Activated CD4-positive, alpha-beta T cell treated with anti-CD3 and anti-CD28 coated beads for 36 hours (primary cell): ENCODE data around the gene SEC16A. TPM values are rescaled to one million over a fixed set of nuclear protein-coding genes. Genes with fewer than 3 reads are reported as not detected.

Experiments
- ATAC-seq: fragments of 200-7000 bp; cut with Tn5 transposase; one replicate; pipeline ENCODE4 v1.10.0; 2021; ENCODE audit warnings: mild to moderate bottlenecking, moderate library complexity
- CTCF ChIA-PET: fragments of 350-600 bp; sonication (Branson Sonifier 250); formaldehyde crosslinking; loops from one replicate; lab custom pipeline; 2021; ENCODE audit warnings: antibody characterized with exemption; lab: Charles Lee
- POLR2A ChIA-PET: fragments of 350-600 bp; sonication (Branson Sonifier 250); formaldehyde crosslinking; loops from one replicate; lab custom pipeline; 2021; ENCODE audit warnings: antibody characterized with exemption, inconsistent platforms; lab: Charles Lee
- DNase-seq: peaks from one replicate; pipeline ENCODE4 v3.0.0-alpha.2; 2020
- H3K27ac Mint-ChIP-seq: one replicate; pipeline ENCODE4 v1.8.0; 2021; ENCODE audit warnings: mixed read lengths
- H3K27me3 Mint-ChIP-seq: one replicate; pipeline ENCODE4 v1.8.0; 2021; ENCODE audit warnings: mixed read lengths
- H3K36me3 Mint-ChIP-seq: one replicate; pipeline ENCODE4 v1.8.0; 2021; ENCODE audit warnings: low read depth, mixed read lengths
- H3K4me1 Mint-ChIP-seq: one replicate; pipeline ENCODE4 v1.8.0; 2021; ENCODE audit warnings: mixed read lengths
- H3K4me3 Mint-ChIP-seq: one replicate; pipeline ENCODE4 v1.8.0; 2021; ENCODE audit warnings: mild to moderate bottlenecking, moderate library complexity, mixed read lengths
- H3K9me3 Mint-ChIP-seq: one replicate; pipeline ENCODE4 v1.8.0; 2021; ENCODE audit warnings: low read depth, mixed read lengths
- intact Hi-C, 2 experiments: fragments of 100-400 bp; cut with DNase I in 1 of 2; cut with micrococcal nuclease in 1 of 2; formaldehyde crosslinking; loops; one replicate each; pipeline versions ENCODE4 v1.14.2 to v1.15.1; 2022 to 2024; cut with DNase I, micrococcal nuclease
- total RNA-seq, 2 experiments: library from RNA; stranded (reverse); gene quantifications; one replicate each; pipeline ENCODE4 v1.2.3, GENCODE V29; 2021

SEC16A gene
- total RNA-seq, 2 experiments from 2014 or later, result 62.7 TPM

DNA sequence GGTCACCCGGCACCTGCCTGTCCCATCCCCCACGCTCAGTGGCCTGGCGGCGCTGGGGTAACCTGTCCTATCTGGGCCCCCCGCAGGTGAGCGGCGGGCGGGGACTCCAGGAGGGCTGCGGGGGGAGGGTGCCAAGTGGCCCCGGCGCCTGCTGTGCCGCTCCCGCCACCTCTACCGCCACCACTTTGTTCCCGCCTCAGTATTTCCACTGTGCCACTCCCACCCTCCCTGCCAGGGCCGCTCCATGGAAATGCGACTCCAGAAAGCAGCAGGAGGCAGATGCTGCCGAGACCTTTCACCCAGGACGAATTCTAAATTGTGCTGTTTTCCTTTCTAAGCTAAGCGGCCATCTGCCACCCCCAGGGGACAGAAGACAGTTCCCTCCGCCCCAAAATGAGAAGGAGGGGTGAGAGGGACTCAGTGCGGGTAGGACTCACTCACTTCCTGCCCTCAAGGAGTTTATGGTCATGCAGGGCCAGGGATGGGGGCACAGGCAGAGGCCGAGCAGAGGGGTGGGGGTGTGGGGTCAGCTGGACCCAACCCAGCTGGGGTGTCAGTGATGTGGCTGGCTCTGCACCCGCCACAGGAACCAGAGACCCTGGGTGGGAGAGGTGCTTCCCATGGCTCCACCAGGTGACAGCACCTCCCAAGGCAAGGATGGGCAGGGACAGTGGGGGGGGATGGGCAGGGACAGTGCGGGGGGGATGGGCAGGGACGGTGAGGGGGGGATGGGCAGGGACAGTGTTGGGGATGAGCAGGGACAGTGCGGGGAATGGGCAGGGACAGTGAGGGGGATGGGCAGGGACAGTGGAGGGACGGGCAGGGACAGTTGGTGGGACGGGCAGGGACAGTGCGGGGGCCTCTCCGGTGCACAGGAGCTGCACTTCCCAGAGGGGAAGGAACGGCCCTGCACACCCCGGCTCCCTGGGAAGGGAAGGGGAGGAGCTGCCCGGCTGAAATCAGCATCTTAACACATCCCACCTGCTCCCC lies 45.2 kb upstream of the SEC16A start:
- no peak overlapping the region for H3K27ac Mint-ChIP-seq

DNA sequence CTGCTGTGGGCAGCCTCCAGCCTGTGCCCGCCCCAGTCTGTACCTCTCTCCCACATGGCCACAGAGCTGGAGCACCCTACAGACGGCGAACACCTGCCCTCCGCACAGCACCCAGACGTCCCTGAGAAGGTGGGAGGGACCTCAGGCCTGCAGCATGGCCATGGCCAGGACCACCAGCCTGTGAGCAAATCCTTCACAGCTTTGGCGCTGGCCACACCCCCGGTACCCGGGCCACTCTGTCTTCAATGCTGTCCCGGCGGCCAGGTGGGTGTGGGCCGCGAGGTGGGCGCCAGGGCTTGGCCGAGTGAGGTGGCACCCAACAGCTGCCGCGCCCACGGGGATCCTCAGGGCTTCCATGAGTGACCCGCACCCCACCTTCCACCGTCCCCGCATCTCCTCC lies 44.3 kb upstream of the SEC16A start:
- Mint-ChIP-seq H3K36me3 (peaks cover 3% of the 10 kb centered on the region), H3K27me3 (no peaks in the 10 kb centered on the region), H3K27ac (no peak overlapping the region), H3K4me1 (peaks cover 17% of the 10 kb centered on the region), H3K9me3 (no peaks in the 10 kb centered on the region), H3K4me3 (no peak overlapping the region)
- ATAC-seq (no peak), DNase-seq (no peak)
- intact Hi-C loops, result no loop called here
- POLR2A ChIA-PET, result no interaction called here
- CTCF ChIA-PET, result interaction anchor here (0.7 to 1.4 kb wide), 3 partner anchors 41 to 641 kb away, joined by 3 to 4 read pairs (median 4); no protein-coding TSS in a partner anchor

More for the DNA sequence above, 45.2 kb upstream of the SEC16A start:
- no peaks in the 10 kb centered on the region for H3K27me3 Mint-ChIP-seq
- peaks cover 24% of the 10 kb centered on the region for H3K4me1 Mint-ChIP-seq
- no peaks in the 10 kb centered on the region for H3K9me3 Mint-ChIP-seq
- ATAC-seq, result no peak
- CTCF ChIA-PET, result interaction anchor here (0.6 to 2.7 kb wide), 4 partner anchors 10 to 640 kb away, joined by 3 to 14 read pairs (median 4); no protein-coding TSS in a partner anchor
- peaks cover 9% of the 10 kb centered on the region for H3K36me3 Mint-ChIP-seq
- peak; percentile 41 for DNase-seq
- intact Hi-C loops, result no loop called here
- POLR2A ChIA-PET, result interaction anchor here (0.6 to 0.8 kb wide), 3 partner anchors 10 to 24 kb away, joined by 3 to 4 read pairs (median 3); no protein-coding TSS in a partner anchor
- no peak overlapping the region for H3K4me3 Mint-ChIP-seq

DNA sequence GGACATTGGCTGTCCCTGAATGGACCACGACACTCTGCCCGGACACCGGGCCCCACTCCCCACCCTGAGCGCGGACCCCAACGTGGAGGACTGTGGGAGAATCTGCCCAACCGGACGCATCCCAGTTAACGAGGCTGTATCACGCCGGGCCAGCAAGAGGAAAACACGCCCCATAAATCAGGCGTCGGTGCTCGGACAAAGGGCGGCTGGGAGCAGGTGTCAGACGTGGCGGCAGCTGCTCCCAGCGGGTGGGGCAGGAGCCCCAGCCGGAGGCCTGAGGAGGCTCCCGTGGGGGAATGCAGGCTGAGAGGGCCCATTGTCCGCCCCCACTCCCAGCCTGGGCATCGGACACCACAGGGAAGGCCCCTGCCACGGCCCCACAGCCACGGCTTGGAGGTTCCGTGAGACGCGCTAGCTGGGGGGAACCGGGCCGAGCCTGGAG lies 43.8 kb upstream of the SEC16A start:
- POLR2A ChIA-PET, result no interaction called here
- ATAC-seq, result no peak
- H3K4me1 Mint-ChIP-seq, result peaks cover 16% of the 10 kb centered on the region
- DNase-seq, result no peak
- no peak overlapping the region for H3K4me3 Mint-ChIP-seq
- CTCF ChIA-PET, result interaction anchor here (0.7 kb wide), 1 partner anchor 215 kb away, joined by 3 read pairs; no protein-coding TSS in a partner anchor
- H3K36me3 Mint-ChIP-seq, result peaks cover 3% of the 10 kb centered on the region
- H3K27me3 Mint-ChIP-seq, result no peaks in the 10 kb centered on the region
- H3K9me3 Mint-ChIP-seq, result no peaks in the 10 kb centered on the region
- no peak overlapping the region for H3K27ac Mint-ChIP-seq
- intact Hi-C loops, result no loop called here

DNA sequence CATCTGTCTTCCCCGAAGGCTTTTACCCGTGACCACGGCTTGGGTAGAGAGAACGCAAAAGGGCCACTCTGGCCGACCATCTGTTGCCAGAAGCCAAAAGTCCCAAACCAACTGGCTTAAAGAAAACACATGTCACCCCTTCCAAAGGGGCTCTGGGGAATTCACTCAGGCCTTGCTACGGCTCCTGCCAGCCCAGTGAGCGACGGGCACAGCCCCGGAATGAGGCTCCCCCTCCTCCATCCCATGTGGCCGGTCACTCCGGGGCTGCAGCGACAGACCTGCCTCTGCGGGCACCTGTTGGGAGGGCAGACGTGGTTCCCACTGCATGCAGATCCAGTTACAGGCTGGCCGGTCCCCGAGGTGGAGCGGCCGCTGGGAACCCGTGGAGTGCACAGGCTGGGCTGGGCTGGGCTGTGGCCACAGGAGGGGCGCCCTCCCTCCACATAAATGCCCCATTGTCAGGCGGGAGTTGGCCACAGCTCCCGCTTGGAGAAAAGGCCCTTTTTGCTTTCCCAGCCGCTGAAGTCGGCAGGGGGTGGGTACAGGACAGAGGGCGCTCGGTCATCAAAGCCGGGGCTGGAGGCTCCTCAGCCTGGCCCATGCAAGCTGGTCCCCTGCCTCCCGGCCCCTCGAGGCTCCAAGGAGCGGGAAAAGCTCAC lies 43.1 kb upstream of the SEC16A start:
- ChIA-PET POLR2A (no interaction called here), CTCF (no interaction called here)
- Mint-ChIP-seq H3K27ac (no peak overlapping the region), H3K36me3 (peaks cover under 1% of the 10 kb centered on the region), H3K27me3 (no peaks in the 10 kb centered on the region), H3K4me3 (no peak overlapping the region), H3K9me3 (no peaks in the 10 kb centered on the region), H3K4me1 (peaks cover 13% of the 10 kb centered on the region)
- intact Hi-C loops, result no loop called here
- ATAC-seq (no peak), DNase-seq (no peak)

DNA sequence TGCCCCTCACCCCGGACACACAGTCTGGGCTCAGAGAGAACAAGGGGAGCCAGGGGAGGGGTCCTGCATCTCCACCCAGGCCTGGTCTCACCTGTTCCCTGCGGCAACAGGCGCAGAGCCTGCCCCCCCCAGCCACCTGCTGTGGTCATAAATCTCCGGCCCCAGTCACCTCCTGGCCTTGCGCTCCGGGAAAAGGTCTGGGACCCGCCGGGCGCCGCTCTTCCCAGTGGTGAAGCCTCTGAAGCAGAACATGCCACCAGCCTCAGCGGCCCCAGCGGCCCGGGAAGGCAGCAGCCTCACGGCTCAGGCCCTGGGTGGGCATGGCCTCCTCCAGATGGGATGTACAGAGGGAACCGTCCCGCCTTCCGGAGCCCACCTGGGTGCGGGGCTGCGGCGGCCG lies 42.4 kb upstream of the SEC16A start:
- intact Hi-C loops, result no loop called here
- H3K9me3 Mint-ChIP-seq, result no peaks in the 10 kb centered on the region
- no peak overlapping the region for H3K4me3 Mint-ChIP-seq
- H3K36me3 Mint-ChIP-seq, result no peaks in the 10 kb centered on the region
- ATAC-seq (no peak), DNase-seq (no peak)
- H3K4me1 Mint-ChIP-seq, result peaks cover 7% of the 10 kb centered on the region
- no peaks in the 10 kb centered on the region for H3K27me3 Mint-ChIP-seq
- ChIA-PET CTCF (no interaction called here), POLR2A (no interaction called here)
- H3K27ac Mint-ChIP-seq, result no peak overlapping the region

DNA sequence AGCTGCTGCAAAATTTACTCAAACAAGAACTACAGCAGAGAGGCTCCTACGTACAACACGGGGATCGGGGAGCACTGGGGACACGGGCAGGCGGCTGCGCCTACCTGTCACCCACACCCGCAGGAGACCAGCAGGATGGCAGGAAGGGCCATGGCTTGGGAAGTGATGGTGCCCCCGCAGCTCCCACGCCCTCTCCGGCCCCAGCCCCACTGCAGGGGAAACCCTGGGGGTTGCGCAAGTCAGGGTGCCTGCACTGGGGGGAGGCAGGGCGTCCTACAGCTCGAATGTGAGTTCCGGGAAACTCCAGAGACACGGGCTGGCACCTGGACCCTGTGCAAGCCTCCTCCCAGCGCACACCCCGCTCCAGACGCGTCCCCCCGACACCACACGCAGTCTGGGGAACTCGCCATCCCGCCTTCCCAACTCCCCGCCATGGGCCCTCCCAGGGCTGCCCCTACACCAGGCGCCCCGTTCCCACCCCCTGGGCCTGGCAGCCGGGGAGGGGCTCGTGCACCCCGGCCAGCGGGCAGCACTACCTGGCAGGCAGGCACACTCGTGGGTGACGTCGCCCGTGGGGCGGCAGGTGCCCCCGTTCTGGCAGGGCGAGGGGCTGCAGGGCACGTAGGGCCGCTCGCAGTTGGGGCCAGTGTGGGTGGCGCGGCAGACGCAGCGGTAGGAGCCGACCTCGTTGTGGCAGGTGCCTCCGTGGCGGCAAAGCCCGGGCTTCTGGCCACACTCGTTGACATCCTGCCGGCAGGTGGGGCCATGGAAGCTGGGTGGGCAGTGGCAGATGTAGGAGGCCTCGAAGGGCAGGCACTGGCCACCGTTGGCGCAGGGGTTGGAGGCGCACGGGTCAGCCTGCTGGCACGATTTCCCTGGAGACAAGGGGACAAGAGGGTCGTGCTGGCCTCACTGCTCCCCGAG lies 39.7 kb upstream of the SEC16A start:
- ChIA-PET CTCF (no interaction called here), POLR2A (interaction anchor here (0.6 kb wide), 1 partner anchor 45 kb away, joined by 3 read pairs; no protein-coding TSS in a partner anchor)
- no peak overlapping the region for H3K4me3 Mint-ChIP-seq
- intact Hi-C loops, result no loop called here
- no peaks in the 10 kb centered on the region for H3K27me3 Mint-ChIP-seq
- H3K4me1 Mint-ChIP-seq, result no peaks in the 10 kb centered on the region
- H3K36me3 Mint-ChIP-seq, result peaks cover 7% of the 10 kb centered on the region
- no peak overlapping the region for H3K27ac Mint-ChIP-seq
- no peak for DNase-seq
- ATAC-seq, result no peak
- H3K9me3 Mint-ChIP-seq, result no peaks in the 10 kb centered on the region

DNA sequence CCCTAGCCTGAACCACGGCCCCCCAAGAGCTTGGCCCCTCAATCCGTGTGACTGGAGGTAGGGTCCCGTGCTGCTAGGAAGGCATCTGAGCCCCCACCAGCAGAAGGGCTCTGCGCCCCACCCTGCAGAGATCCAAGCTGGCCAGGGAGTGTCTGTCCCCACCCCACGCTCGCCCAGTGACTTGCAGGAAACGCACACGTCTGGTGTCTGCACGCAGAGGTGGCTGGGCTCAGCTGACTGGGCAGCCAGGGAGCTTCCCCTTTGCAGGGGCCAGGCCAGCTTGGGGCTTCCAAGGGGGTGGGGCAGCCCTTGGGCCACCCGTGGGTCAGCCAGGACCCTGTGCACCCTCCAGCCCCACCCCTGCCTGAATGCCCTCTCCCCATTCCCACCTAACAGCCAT lies 38.7 kb upstream of the SEC16A start:
- DNase-seq, result no peak
- no peaks in the 10 kb centered on the region for H3K9me3 Mint-ChIP-seq
- intact Hi-C loops, result no loop called here
- peaks cover 9% of the 10 kb centered on the region for H3K36me3 Mint-ChIP-seq
- H3K4me1 Mint-ChIP-seq, result no peaks in the 10 kb centered on the region
- no peak overlapping the region for H3K4me3 Mint-ChIP-seq
- H3K27ac Mint-ChIP-seq, result no peak overlapping the region
- POLR2A ChIA-PET, result no interaction called here
- CTCF ChIA-PET, result interaction anchor here (0.6 kb wide), 1 partner anchor 205 kb away, joined by 3 read pairs; no protein-coding TSS in a partner anchor
- ATAC-seq, result no peak
- H3K27me3 Mint-ChIP-seq, result no peaks in the 10 kb centered on the region

DNA sequence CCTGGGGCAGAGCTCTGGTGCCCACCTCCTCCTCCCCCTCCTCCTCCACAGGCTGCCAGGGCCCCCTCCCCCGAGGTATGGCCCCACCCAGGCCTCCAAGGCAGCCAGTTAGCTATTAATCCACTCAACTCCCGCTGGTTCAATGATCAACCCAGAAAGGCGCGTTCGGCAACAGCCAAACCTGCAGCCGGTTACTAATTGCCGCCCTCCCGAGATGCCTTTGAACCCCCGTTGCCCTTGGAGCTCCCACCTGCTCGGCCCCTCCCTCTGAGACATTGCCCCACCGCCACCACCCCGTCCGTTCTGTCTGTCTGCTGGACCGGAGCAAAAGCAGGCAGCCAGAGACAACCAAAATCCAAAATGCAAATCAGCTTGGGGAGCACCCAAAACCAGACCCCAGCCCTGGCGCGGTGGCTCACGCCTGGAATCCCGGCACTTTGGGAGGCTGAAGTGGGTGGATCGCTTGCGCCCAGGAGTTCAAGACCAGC lies 37.3 kb upstream of the SEC16A start:
- ATAC-seq (no peak), DNase-seq (no peak)
- CTCF ChIA-PET, result no interaction called here
- Mint-ChIP-seq H3K27ac (no peak overlapping the region), H3K9me3 (no peaks in the 10 kb centered on the region), H3K4me1 (no peaks in the 10 kb centered on the region), H3K27me3 (no peaks in the 10 kb centered on the region), H3K36me3 (peaks cover 18% of the 10 kb centered on the region), H3K4me3 (no peak overlapping the region)
- POLR2A ChIA-PET, result no interaction called here
- intact Hi-C loops, result no loop called here

DNA sequence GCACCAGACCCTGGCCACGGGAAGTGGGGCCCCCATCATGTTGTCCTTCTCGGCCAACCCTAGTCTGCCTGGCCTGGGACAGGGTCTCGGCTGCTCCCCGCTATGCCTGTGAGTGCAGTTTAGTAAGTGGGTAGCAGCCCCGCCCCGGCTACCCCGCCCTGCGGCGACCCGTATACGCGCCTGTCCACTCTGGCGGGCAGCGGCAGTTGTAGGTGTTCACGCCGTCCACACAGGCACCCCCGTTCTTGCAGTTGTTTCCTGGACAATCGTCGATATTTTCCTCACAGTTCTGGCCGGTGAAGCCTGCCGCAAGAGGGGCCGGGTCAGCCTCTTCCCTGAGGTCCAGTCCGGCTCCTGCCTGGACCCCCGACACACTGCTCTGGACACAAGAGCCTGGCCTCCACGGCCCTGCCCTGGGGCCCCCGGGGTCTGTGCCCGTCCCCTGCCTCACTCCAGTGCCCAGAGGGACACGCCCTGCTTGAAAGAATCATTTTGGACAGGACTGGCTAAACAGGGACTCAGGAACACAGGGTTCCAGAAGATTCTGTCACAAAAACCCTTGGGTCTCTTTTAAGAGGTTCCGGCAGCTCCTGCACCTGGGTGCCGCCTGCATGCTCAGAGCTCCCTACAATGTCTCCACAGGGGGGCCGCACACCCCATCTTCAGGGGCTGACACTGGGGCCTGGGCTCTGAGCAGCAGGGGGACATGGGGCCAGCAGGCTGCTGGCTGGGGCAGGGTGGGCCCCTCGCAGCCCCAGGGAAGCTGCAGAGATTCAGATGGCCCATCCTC lies 36.6 kb upstream of the SEC16A start:
- no peak for ATAC-seq
- CTCF ChIA-PET, result no interaction called here
- H3K4me3 Mint-ChIP-seq, result no peak overlapping the region
- intact Hi-C loops, result no loop called here
- no peaks in the 10 kb centered on the region for H3K27me3 Mint-ChIP-seq
- no peaks in the 10 kb centered on the region for H3K9me3 Mint-ChIP-seq
- peaks cover 23% of the 10 kb centered on the region for H3K36me3 Mint-ChIP-seq
- no peaks in the 10 kb centered on the region for H3K4me1 Mint-ChIP-seq
- H3K27ac Mint-ChIP-seq, result no peak overlapping the region
- POLR2A ChIA-PET, result no interaction called here
- no peak for DNase-seq

DNA sequence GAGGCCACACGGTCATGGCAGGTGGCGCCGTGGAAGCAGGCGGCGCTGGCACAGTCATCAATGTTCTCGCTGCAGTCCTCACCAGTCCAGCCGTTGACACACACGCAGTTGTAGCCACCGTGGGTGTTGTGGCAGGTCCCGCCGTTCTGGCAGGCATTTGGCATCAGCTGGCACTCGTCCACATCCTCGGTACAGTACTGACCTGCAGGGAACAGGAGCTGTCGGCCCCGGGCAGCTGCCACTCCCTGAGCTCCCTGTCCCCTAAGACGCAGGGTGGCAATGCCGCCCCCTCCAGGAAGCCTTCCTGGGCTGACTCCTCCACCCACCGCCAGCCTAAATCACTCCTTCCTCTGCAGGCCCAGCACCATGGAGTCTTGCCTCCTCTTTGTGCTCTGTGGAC lies 35.8 kb upstream of the SEC16A start:
- Mint-ChIP-seq H3K36me3 (peaks cover 27% of the 10 kb centered on the region), H3K4me3 (no peak overlapping the region), H3K4me1 (no peaks in the 10 kb centered on the region), H3K27me3 (no peaks in the 10 kb centered on the region), H3K27ac (no peak overlapping the region), H3K9me3 (no peaks in the 10 kb centered on the region)
- CTCF ChIA-PET, result no interaction called here
- ATAC-seq, result no peak
- POLR2A ChIA-PET, result no interaction called here
- DNase-seq, result no peak
- intact Hi-C loops, result no loop called here
